Hepatocyte (in vitro differentiated cells): ENCODE measurements around the gene APOA4.

Experiments
- CTCF ChIP-seq: fragments of 200-600 bp; sonication (generic); IDR thresholded peaks from 2 replicates; pipeline ENCODE4 v1.5.1; 2016; ENCODE audit warnings: antibody characterized with exemption, mild to moderate bottlenecking; ENCODE audit not compliant: poor library complexity
- EZH2 ChIP-seq: fragments of 200-600 bp; sonication (generic); IDR thresholded peaks from 2 replicates; pipeline ENCODE4 v1.6.1; 2016; ENCODE audit warnings: antibody characterized with exemption, mild to moderate bottlenecking, borderline replicate concordance
- EZH2phosphoT487 ChIP-seq: fragments of 200-600 bp; sonication (generic); IDR thresholded peaks from one replicate; pipeline ENCODE4 v1.6.1; 2018; ENCODE audit warnings: antibody characterized with exemption, mild to moderate bottlenecking, low read depth, moderate library complexity; ENCODE audit not compliant: unreplicated experiment, severe bottlenecking

- no peak for TF ChIP-seq CTCF
- no peak for TF ChIP-seq EZH2
- TF ChIP-seq EZH2phosphoT487 = no peak
These were observed 17.7 kb upstream of the APOA4 start for GRCh38 chr11:116840746-116841296.
